Neutrophil (primary cell): ENCODE data around the gene SERPINA9.

Experiments used
- H3K27ac ChIP-seq: fragments of 200-600 bp; sonication (generic); 2 replicates; pipeline ENCODE4 v1.5.1; 2016; ENCODE audit warnings: mild to moderate bottlenecking, moderate library complexity
- H3K27me3 ChIP-seq: fragments of 200-600 bp; sonication (generic); 2 replicates; pipeline ENCODE4 v1.6.0; 2016; ENCODE audit warnings: mild to moderate bottlenecking
- H3K36me3 ChIP-seq: fragments of 200-600 bp; sonication (generic); 2 replicates; pipeline ENCODE4 v1.5.1; 2017
- H3K4me1 ChIP-seq, 2 experiments: fragments of 200-600 bp in 1 of 2; sonication (generic) in 1 of 2; 1 replicate in 1 of 2; 2 replicates in 1 of 2; pipeline versions ENCODE4 v1.5.1 to v1.6.1; 2013 to 2016; ENCODE audit warnings: low read depth in 1 of 2, low read length in 1 of 2, mild to moderate bottlenecking in 1 of 2, moderate library complexity in 1 of 2; ENCODE audit not compliant: control insufficient read depth in 1 of 2, insufficient read depth in 1 of 2
- H3K4me3 ChIP-seq, 2 experiments: fragments of 200-600 bp in 1 of 2; sonication (generic) in 1 of 2; 1 replicate in 1 of 2; 2 replicates in 1 of 2; pipeline ENCODE4 v1.5.1; 2013 to 2016; ENCODE audit warnings: low read depth in 1 of 2, low read length in 1 of 2, mild to moderate bottlenecking in 1 of 2, moderate library complexity in 1 of 2
- H3K9me3 ChIP-seq: fragments of 200-600 bp; sonication (generic); 2 replicates; pipeline ENCODE4 v1.5.1; 2016
- TF ChIP-seq, protein P1 (sequence below): fragments of 200-600 bp; sonication (generic); IDR thresholded peaks from 2 replicates; pipeline ENCODE4 v1.5.1; 2016; ENCODE audit warnings: antibody characterized with exemption

SERPINA9 gene

DNA sequence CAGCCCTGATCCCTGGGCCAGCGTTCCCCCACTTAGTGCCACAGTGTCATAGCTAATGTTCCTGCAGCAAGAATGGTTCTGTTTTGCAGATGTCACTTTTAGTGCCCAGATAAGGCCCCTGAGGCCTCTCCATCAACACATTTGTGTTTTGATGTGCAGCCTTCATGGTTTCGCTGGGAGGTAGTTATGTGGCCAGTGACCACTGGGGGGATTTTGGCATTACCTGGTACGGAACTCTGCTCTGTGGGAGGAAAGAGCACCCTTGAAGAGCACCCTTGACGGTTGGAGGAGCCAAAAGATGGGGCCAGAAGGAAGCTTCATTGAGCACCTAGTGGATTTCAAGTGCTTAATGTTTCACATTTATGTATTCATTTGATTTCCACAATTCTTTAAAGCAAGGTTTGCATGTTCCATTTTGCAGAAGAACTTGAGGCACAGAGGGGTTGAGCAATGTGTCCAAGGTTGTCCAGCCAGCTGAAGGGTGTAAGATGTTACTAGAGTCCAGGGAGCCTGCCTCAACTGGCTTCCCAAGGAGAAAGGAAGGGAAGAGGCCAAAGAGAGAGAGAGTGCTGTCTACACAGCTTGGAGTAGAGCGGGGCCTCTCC, 36.4 kb downstream of the SERPINA9 start:
- Histone ChIP-seq H3K4me1 (no peaks in the 10 kb centered on the region), H3K27me3 (peaks cover 57% of the 10 kb centered on the region), H3K4me3 (no peak overlapping the region), H3K36me3 (no peaks in the 10 kb centered on the region), H3K9me3 (no peaks in the 10 kb centered on the region), H3K27ac (no peak overlapping the region)
- TF ChIP-seq, protein P1, sequence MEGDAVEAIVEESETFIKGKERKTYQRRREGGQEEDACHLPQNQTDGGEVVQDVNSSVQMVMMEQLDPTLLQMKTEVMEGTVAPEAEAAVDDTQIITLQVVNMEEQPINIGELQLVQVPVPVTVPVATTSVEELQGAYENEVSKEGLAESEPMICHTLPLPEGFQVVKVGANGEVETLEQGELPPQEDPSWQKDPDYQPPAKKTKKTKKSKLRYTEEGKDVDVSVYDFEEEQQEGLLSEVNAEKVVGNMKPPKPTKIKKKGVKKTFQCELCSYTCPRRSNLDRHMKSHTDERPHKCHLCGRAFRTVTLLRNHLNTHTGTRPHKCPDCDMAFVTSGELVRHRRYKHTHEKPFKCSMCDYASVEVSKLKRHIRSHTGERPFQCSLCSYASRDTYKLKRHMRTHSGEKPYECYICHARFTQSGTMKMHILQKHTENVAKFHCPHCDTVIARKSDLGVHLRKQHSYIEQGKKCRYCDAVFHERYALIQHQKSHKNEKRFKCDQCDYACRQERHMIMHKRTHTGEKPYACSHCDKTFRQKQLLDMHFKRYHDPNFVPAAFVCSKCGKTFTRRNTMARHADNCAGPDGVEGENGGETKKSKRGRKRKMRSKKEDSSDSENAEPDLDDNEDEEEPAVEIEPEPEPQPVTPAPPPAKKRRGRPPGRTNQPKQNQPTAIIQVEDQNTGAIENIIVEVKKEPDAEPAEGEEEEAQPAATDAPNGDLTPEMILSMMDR: no peak

DNA sequence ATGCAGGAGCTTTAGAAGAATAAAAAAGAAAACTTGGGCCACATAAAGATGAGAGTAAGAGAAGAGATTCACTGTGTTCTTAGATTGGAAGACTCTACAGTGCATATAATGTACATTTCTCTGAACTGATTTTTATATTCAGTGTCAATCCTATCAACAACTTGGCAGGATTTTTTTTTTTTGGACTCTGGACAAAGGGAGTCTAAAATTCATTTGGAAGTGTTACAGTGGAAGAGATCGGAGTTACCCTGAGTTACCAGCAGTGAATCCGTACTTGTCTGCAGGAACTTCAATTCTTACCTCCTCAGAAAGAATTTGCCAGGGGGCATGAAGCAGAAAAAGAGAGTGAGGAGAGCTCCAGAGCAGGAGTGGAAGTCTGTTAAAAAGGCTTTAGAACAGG, 47.4 kb downstream of the SERPINA9 start:
- TF ChIP-seq, protein P1: no peak
- Histone ChIP-seq H3K27me3 (peaks cover 57% of the 10 kb centered on the region), H3K36me3 (no peaks in the 10 kb centered on the region), H3K9me3 (no peaks in the 10 kb centered on the region), H3K27ac (no peak overlapping the region), H3K4me1 (peaks cover 7% of the 10 kb centered on the region in 2 experiments), H3K4me3 (no peak overlapping the region)

DNA sequence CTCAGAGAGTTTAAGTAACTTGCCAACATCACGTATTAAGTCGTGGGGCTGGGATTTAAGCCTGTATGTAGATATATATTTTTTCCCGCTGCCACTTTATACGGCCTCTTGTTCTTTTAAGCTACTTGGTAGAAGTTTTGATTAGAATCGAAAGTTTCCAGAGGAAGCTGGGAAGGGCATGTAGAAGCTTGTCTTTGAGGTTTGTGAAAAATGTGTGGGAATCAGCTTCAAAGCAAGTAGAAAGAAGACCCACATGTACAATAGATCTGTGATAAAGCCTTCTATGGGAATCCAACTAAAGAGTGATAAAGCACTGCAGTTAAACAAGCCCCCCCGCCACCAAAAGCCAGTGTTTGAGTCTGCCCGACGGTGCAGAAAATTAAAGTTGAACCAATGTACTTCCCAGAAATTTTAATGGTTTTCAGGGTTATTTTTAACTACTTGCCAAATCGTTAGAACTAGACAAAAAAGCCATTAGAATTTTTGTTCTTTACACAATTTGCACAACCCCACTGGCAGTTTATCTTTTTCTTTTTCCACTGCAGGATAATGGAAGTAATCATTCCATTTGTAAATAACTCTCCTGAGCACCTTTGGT, 48.9 kb downstream of the SERPINA9 start:
- H3K36me3 ChIP-seq: no peaks in the 10 kb centered on the region
- TF ChIP-seq, protein P1: no peak
- no peak overlapping the region for H3K4me3 ChIP-seq
- H3K27ac ChIP-seq: no peak overlapping the region
- H3K27me3 ChIP-seq: peaks cover 71% of the 10 kb centered on the region
- H3K9me3 ChIP-seq: no peaks in the 10 kb centered on the region
- peaks cover 12 to 14% of the 10 kb centered on the region in 2 experiments for H3K4me1 ChIP-seq

DNA sequence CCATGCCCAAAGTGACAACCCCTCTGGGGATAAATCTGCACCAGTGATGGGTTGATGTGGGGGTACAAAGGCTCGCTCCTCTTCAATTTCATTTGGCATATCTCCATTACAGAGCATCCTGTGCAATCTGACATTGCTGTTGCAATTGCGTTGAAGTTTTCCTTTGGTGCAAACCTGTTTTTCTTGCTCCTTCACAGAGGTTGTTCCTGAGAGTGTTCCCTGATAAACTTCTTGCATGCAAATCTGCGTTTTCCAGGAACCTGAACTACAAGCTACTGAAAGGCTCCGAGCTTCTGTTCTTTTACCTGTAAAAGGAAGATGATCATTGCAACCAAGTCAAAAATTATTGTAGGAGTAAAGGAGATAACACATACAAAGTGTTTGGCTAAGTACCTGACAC, 49.5 kb downstream of the SERPINA9 start:
- Histone ChIP-seq H3K27me3 (peaks cover 77% of the 10 kb centered on the region), H3K27ac (no peak overlapping the region), H3K4me3 (no peak overlapping the region), H3K4me1 (peaks cover 12 to 14% of the 10 kb centered on the region in 2 experiments), H3K9me3 (no peaks in the 10 kb centered on the region), H3K36me3 (no peaks in the 10 kb centered on the region)
- TF ChIP-seq, protein P1: no peak

DNA sequence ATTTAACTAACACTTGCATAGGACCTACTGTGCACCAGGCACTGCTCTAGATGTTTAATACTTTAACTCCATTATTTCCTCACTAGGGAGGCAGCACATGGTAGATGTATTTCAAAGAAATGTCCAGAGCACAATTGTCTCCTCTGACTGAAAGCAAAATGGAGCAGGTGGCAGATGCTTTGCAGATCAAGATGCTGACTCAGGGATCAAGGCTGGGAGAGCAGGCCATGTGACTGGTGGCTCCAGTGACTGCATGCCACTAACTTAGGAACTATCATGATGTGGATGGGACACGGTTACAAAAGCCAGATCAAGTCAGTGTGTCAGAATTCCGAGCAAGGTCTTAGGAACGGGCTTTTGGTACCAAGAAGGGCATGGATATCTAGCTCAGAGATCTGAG, 51.6 kb downstream of the SERPINA9 start:
- Histone ChIP-seq H3K9me3 (no peaks in the 10 kb centered on the region), H3K36me3 (no peaks in the 10 kb centered on the region), H3K27ac (no peak overlapping the region), H3K4me1 (peaks cover 12 to 14% of the 10 kb centered on the region in 2 experiments), H3K27me3 (peaks cover 82% of the 10 kb centered on the region), H3K4me3 (no peak overlapping the region)
- TF ChIP-seq, protein P1: no peak
